Thyroid gland (tissue), 4 donors: ENCODE measurements around the gene ZNF367.

Experiments used
- POLR2A ChIP-seq, 2 donors: fragments of 450-650 bp; IDR thresholded peaks; one replicate each; pipeline ENCODE4 v1.6.1; 2017; ENCODE audit warnings: antibody characterized with exemption in 2 of 2, mild to moderate bottlenecking in 2 of 2, moderate library complexity in 1 of 2
- TF ChIP-seq, protein P1 (sequence below), 6 experiments: fragments of 200-600 bp in 3 of 6; fragments of 450-650 bp in 3 of 6; sonication (generic) in 3 of 6; IDR thresholded peaks; one replicate each; pipeline ENCODE4 v1.5.1; 2016 to 2019; ENCODE audit warnings: antibody characterized with exemption in 6 of 6, mild to moderate bottlenecking in 2 of 6, inconsistent platforms in 1 of 6, moderate library complexity in 1 of 6

DNA sequence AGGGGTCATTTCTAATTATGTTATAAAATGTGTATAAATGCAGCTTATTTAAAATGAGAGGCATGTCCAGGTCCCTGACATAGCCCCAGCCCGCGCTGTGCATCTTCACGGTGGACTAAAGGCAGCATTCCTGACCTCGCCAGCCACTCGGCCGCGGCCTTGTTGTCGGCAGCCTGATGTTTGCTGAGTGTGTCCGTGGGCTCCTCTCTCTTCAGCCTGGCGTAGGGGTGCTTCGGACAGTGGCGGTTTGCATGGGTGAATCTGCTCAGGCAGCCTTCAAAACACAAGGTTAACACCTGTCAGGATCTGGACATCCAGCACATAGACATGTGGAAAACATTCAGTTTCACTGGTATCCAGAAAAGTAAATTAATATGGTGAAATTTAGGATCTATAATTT lies 25.9 kb downstream of the ZNF367 start:
- TF ChIP-seq, protein P1, sequence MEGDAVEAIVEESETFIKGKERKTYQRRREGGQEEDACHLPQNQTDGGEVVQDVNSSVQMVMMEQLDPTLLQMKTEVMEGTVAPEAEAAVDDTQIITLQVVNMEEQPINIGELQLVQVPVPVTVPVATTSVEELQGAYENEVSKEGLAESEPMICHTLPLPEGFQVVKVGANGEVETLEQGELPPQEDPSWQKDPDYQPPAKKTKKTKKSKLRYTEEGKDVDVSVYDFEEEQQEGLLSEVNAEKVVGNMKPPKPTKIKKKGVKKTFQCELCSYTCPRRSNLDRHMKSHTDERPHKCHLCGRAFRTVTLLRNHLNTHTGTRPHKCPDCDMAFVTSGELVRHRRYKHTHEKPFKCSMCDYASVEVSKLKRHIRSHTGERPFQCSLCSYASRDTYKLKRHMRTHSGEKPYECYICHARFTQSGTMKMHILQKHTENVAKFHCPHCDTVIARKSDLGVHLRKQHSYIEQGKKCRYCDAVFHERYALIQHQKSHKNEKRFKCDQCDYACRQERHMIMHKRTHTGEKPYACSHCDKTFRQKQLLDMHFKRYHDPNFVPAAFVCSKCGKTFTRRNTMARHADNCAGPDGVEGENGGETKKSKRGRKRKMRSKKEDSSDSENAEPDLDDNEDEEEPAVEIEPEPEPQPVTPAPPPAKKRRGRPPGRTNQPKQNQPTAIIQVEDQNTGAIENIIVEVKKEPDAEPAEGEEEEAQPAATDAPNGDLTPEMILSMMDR (IDR thresholded peaks at IDR 0.05), result no peak
- no peak for TF ChIP-seq POLR2A (IDR thresholded peaks at IDR 0.05)
